Left ventricle myocardium inferior (tissue), 1 donor: ENCODE measurements around the gene ZDHHC14. TPM values are rescaled to one million over a fixed set of nuclear protein-coding genes. Genes with fewer than 3 reads are reported as not detected.

Experiments used
- DNase-seq: peaks from one replicate; pipeline ENCODE4 v3.0.0-alpha.2; 2020
- H3K27ac ChIP-seq: fragments of 200-600 bp; replicated peaks from 2 replicates; pipeline ENCODE4 v1.8.0; 2021
- H3K27me3 ChIP-seq: fragments of 200-600 bp; 2 replicates; pipeline ENCODE4 v1.8.0; 2021; ENCODE audit warnings: low read depth
- H3K36me3 ChIP-seq: fragments of 200-600 bp; 2 replicates; pipeline ENCODE4 v1.8.0; 2021
- H3K4me1 ChIP-seq: fragments of 200-600 bp; 2 replicates; pipeline ENCODE4 v1.8.0; 2021
- H3K4me3 ChIP-seq: fragments of 200-600 bp; 2 replicates; pipeline ENCODE4 v1.8.0; 2021; ENCODE audit warnings: mild to moderate bottlenecking, moderate library complexity
- H3K9me3 ChIP-seq: fragments of 200-600 bp; replicated peaks from 2 replicates; pipeline ENCODE4 v1.8.0; 2021
- intact Hi-C: fragments of 100-400 bp; cut with micrococcal nuclease; formaldehyde crosslinking; loops from one replicate; pipeline ENCODE4 v1.11.0; 2022
- total RNA-seq: library from RNA; stranded (reverse); fragmentation: NEBNext Ultra II Directional; extraction: Animal tissue kit (Norgen Biotek cat#: 25700); gene quantifications from one replicate; pipeline ENCODE4 v1.2.1, GENCODE V29; 2021
- TF ChIP-seq, protein P1 (sequence below): fragments of 200-600 bp; IDR thresholded peaks from 2 replicates; pipeline ENCODE4 v1.8.0; 2021; ENCODE audit warnings: antibody characterized with exemption, mild to moderate bottlenecking, borderline replicate concordance
- donor health status: DM: no; HTN: yes; CAD: no; lungs with severe emphysema.

The ZDHHC14 gene
- total RNA-seq, 1 donor from 2014 or later, result 10.0 TPM

GRCh38 chr6:157492249-157492648, 111.3 kb downstream of the ZDHHC14 start:
- DNase-seq, result no peak
- Histone ChIP-seq H3K27ac (no peak overlapping the region), H3K9me3 (peaks cover 3% of the 10 kb centered on the region), H3K27me3 (no peaks in the 10 kb centered on the region), H3K4me3 (no peak overlapping the region), H3K4me1 (peaks cover 10% of the 10 kb centered on the region), H3K36me3 (no peaks in the 10 kb centered on the region)
- TF ChIP-seq, protein P1, sequence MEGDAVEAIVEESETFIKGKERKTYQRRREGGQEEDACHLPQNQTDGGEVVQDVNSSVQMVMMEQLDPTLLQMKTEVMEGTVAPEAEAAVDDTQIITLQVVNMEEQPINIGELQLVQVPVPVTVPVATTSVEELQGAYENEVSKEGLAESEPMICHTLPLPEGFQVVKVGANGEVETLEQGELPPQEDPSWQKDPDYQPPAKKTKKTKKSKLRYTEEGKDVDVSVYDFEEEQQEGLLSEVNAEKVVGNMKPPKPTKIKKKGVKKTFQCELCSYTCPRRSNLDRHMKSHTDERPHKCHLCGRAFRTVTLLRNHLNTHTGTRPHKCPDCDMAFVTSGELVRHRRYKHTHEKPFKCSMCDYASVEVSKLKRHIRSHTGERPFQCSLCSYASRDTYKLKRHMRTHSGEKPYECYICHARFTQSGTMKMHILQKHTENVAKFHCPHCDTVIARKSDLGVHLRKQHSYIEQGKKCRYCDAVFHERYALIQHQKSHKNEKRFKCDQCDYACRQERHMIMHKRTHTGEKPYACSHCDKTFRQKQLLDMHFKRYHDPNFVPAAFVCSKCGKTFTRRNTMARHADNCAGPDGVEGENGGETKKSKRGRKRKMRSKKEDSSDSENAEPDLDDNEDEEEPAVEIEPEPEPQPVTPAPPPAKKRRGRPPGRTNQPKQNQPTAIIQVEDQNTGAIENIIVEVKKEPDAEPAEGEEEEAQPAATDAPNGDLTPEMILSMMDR, result no peak
- intact Hi-C loops, result no loop called here

- Histone ChIP-seq H3K9me3 (peaks cover 3% of the 10 kb centered on the region), H3K27ac (no peak overlapping the region), H3K27me3 (no peaks in the 10 kb centered on the region), H3K4me1 (peaks cover 10% of the 10 kb centered on the region), H3K36me3 (no peaks in the 10 kb centered on the region), H3K4me3 (no peak overlapping the region)
- TF ChIP-seq, protein P1, result no peak
- intact Hi-C loops, result no loop called here
- DNase-seq, result no peak
Observed at GRCh38 chr6:157492741-157493140, 111.8 kb downstream of the ZDHHC14 start.

- TF ChIP-seq, protein P1, result no peak
- Histone ChIP-seq H3K4me3 (no peak overlapping the region), H3K36me3 (no peaks in the 10 kb centered on the region), H3K27ac (no peak overlapping the region), H3K9me3 (peaks cover 3% of the 10 kb centered on the region), H3K27me3 (no peaks in the 10 kb centered on the region), H3K4me1 (peaks cover 10% of the 10 kb centered on the region)
- no peak for DNase-seq
- intact Hi-C loops, result no loop called here
Observed at GRCh38 chr6:157493173-157493572, 112.2 kb downstream of the ZDHHC14 start.

DNA sequence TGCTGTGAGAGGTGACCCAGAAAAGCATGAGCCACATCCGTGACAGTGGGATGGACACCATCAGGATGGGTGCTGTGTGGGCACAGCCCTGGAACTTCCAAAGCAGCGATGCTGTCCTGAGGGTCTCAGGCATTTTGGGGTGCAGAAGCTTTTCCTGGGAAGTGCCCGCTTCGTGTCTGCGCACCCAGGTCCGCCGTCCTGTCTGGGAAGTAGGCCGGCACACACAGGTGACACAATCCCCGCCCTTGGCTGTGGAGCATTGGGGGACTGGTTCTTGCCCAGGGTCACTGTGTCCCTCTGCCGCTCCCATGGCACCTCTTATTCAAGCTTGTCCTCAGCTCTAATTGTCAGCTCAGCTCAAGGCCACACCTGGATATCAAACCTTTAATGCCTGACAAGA, 112.6 kb downstream of the ZDHHC14 start:
- peaks cover 3% of the 10 kb centered on the region for H3K9me3 ChIP-seq

DNA sequence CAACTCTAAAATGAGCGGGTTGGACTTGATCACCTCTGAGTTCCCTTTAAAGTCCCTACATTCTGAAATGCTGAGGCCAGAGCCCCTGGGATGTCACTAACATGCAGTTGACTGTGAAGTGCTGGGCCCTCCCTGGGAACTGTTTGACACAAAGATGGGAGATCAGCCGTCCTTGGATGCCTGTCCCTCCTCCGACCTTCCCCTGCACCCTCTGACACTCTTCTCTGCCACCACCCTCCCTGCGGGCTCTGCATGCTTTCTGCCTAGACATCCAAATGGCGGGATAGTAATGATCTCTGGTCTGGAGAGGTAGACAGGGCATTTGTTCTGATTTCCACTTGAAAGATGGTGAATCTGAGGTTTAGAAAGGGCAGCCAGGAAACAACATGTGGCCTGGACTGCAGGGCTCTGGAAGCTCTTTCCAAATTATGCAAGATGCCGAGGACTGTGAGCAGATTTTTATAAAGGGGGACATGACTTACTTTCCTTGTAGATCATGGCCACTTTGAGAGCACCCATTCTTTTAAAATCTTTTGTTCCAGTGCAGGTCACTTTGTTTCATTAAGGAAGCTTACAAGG, 113.2 kb downstream of the ZDHHC14 start:
- intact Hi-C loops, result no loop called here
- H3K27ac ChIP-seq, result no peak overlapping the region
- no peak for DNase-seq
- peaks cover 3% of the 10 kb centered on the region for H3K9me3 ChIP-seq
- H3K4me1 ChIP-seq, result peaks cover 10% of the 10 kb centered on the region
- no peaks in the 10 kb centered on the region for H3K36me3 ChIP-seq
- TF ChIP-seq, protein P1, result no peak
- no peak overlapping the region for H3K4me3 ChIP-seq
- no peaks in the 10 kb centered on the region for H3K27me3 ChIP-seq

More for the DNA sequence above, 112.6 kb downstream of the ZDHHC14 start:
- H3K27ac ChIP-seq, result no peak overlapping the region
- H3K4me1 ChIP-seq, result peaks cover 10% of the 10 kb centered on the region
- DNase-seq, result no peak
- no peaks in the 10 kb centered on the region for H3K27me3 ChIP-seq
- H3K36me3 ChIP-seq, result no peaks in the 10 kb centered on the region
- no peak overlapping the region for H3K4me3 ChIP-seq
- TF ChIP-seq, protein P1, result no peak
- intact Hi-C loops, result no loop called here
